ENCODE data around the gene NDUFA7.
A peak's percentile ranks its signal among the peaks of the same experiment; 100 is the strongest.
"Not testable (repeated sequence)": the region's sequence is repeated elsewhere in the genome, so short reads cannot be mapped to it uniquely, and the experiment has no call there.

NDUFA7 gene

DNA sequence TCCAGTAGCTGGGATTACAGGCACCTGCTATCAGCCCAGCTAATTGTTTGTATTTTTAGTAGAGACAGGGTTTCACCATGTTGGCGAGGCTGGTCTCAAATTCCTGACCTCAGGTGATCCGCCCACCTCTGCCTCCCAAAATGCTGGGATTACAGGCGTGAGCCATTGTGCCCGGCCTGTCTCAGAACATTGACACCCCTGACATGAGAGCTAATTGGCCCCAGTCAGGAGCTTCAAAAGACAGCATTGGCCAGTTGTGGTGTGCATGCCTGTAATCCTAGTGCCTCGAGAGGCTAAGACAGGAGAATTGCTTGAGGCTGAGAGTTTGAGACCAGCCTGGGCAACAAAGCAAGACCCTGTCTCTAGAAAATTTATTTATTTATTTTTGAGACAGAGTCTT is 31.7 kb upstream of the NDUFA7 start:
- H3K36me3 Mint-ChIP-seq: not testable (repeated sequence)
- CTCF ChIA-PET: interaction anchor here (1.0 to 4.9 kb wide), 16 partner anchors 10 to 264 kb away, joined by 3 to 49 read pairs (median 10); partner anchors contain the start of genes ANGPTL4, KANK3, MARCHF2 and MYO1F

DNA sequence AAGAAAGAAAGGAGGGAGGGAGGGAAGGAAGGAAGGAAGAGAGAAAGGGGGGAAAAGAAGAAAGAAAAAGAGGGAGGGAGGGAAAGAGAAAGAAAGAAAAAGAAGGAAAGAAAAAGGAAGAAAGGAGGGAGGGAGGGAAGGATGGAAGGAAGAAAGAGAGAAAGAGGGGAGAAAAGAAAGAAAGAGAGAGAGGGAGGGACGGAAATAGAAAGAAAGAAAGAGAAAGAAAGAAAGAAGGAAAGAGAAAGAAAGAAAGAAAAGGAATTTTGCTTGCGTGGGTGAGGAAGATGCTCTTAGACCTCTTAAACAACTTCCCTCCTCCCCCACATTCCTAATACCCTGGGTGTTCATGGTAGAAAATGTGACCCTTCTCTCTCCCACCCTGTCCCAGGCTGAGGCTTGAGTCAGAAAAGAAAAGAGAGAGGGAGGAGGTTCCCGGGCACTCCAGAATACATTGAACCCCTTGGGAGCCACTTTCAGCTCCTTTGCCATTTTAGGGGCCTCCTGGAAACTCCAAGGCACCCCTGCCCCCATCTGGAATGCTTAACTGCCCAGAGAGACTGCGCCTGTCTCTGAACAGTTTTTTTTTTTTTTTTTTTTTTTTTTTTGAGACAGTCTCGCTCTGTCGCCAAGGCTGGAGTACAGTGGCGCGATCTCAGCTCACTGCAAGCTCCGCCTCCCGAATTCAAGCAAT is 31.1 kb upstream of the NDUFA7 start:
- DNase-seq: no peak
- H3K9me3 Mint-ChIP-seq: no peaks in the 10 kb centered on the region
- CTCF ChIA-PET: interaction anchor here (2.4 to 4.9 kb wide), 10 partner anchors 10 to 234 kb away, joined by 6 to 49 read pairs (median 18); partner anchors contain the start of genes ANGPTL4, KANK3, MARCHF2 and MYO1F
- no peak overlapping the region for H3K4me3 Mint-ChIP-seq
- H3K27ac Mint-ChIP-seq: no peak overlapping the region
- H3K4me1 Mint-ChIP-seq: peaks cover 5% of the 10 kb centered on the region
- peaks cover 63% of the 10 kb centered on the region for H3K27me3 Mint-ChIP-seq
- no peaks in the 10 kb centered on the region for H3K36me3 Mint-ChIP-seq

More for the DNA sequence above, 31.7 kb upstream of the NDUFA7 start:
- not testable (repeated sequence) for DNase-seq, H3K4me1 Mint-ChIP-seq, H3K9me3 Mint-ChIP-seq, H3K27ac Mint-ChIP-seq, H3K4me3 Mint-ChIP-seq
- H3K27me3 Mint-ChIP-seq: peaks cover 57% of the 10 kb centered on the region

DNA sequence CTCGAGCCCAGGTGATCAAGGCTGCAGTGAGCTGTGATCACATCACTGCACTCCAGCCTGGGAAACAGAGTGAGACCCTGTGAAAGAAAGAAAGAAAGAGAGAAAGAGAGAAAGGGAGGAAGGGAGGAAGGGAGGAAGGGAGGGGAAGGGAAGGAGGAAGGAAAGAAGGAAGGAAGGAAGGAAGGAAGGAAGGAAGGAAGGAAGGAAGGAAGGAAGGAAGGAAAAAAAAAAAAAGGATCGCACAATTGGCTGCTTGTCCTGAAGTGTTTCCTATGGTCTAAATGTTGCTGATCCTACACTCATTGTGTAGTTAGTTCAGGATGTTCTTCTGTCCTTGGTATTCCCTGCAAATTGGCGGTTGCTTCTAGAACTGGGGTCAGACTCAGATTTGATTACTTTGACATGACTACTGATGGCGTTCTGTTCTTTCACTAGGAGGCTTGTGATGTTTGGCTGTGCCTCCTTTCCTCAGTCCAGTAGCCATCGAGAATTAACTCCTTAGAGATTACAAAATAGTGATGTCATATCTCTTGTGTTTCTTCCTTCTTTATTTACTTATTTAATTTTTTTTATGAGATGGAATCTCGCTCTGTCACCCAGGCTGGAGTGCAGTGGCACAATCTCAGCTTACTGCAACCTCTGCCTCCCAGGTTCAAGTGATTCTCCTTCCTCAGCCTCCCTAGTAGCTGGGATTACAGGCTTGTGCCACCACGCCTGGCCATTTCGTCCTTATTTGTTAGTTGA is 28.6 kb upstream of the NDUFA7 start:
- peaks cover 69% of the 10 kb centered on the region for H3K27me3 Mint-ChIP-seq
- DNase-seq, H3K4me1 Mint-ChIP-seq, H3K9me3 Mint-ChIP-seq, H3K27ac Mint-ChIP-seq, H3K36me3 Mint-ChIP-seq, H3K4me3 Mint-ChIP-seq, CTCF ChIA-PET: not testable (repeated sequence)

DNA sequence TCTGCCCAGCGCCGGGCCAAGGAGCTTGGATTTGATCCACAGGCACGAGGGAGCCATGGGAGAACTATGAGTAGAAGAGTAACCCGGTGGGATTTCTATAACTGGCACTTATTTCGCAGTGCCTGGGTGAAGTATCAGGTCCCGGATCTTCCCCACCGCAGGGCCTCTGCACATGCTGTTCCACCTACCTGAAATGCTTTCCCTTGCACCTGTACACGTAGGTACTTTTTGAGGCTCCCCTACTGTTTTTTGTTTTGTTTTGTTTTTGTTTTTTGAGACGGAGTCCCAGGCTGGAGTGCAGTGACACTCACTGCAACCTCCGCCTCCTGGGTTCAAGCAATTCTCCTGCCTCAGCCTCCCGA is 22.3 kb upstream of the NDUFA7 start:
- Mint-ChIP-seq H3K4me3 (peak overlapping the region; percentile 85), H3K4me1 (peaks cover 18% of the 10 kb centered on the region), H3K9me3 (no peaks in the 10 kb centered on the region), H3K36me3 (no peaks in the 10 kb centered on the region), H3K27ac (peak overlapping the region; percentile 77), H3K27me3 (peaks cover 78% of the 10 kb centered on the region)
- no peak for DNase-seq
- CTCF ChIA-PET: interaction anchor here (5.2 kb wide), 1 partner anchor 11 kb away, joined by 37 read pairs; no protein-coding TSS in a partner anchor

DNA sequence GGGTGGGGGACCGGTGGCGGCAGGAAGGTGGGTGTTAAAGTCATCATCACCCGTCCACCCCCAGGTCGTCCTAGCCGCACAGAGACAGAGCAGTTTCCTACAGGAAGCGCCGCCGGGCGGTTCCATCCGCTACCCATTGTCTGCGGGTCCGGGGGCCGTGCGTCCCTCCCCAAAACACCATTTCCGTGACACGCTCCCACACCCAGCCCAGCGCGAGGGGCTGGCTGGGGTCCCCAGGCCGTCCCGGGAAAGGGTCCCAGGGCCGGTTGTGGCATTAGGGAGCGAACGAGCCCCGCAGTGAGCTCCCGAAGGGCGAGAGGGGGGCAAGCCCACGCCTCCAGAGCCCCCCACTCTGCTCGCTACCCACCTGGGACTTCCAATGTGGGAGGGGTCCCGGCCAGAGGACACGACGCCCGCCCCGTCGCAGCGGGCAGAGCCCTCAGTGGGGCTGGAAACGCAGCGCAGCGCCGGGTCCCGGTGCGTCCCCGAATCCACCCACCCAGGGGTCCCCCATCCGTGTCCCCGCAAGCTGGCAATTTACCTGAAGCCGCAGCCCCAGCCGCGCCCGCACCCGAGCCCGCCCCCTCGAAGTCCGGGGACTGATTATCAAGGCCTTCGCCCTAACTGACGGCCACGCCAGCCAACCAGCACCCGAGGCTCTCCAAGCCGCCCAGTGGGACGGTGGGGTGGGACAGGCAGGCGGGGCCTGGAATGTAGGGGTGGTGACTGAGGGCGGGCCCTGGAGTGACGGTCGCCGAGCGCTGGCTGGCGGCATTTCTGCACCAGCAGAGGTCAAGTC is 21.7 kb upstream of the NDUFA7 start, which contains the start of gene KANK3:
Gene KANK3, minus strand, starts transcription at position 579 of the 799 bp plus-strand sequence. CDS start 5,434 bp downstream, outside the sequence.
- CTCF ChIA-PET: interaction anchor here (5.2 kb wide), 1 partner anchor 11 kb away, joined by 37 read pairs; no protein-coding TSS in a partner anchor
- no peaks in the 10 kb centered on the region for H3K9me3 Mint-ChIP-seq
- H3K4me3 Mint-ChIP-seq: peak within 1 kb of the TSS; percentile 85
- peak within 1 kb of the TSS; percentile 77 for H3K27ac Mint-ChIP-seq
- peaks cover 82% of the 10 kb centered on the region for H3K27me3 Mint-ChIP-seq
- peak; percentile 97 for DNase-seq
- H3K4me1 Mint-ChIP-seq: peaks cover 18% of the 10 kb centered on the region
- no peaks in the 10 kb centered on the region for H3K36me3 Mint-ChIP-seq

DNA sequence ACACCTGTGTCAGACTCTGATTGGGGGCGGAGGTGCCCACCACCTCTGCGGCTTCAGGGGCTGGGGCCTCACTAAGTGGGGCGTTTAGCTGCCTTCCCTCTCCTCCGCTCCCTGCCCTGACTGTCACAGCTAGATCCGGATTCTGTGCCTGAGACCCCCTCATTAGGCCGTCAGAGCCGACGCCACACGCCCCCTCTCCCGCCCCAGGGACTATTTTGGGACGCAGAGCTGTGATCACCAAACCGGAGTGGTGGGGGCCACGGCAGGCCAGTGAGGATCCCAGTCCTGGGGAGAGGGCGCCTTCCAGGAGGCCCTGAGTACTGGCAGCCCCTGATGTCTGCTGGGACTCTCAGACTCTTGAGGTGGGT is 21.1 kb upstream of the NDUFA7 start:
- Mint-ChIP-seq H3K4me1 (peaks cover 18% of the 10 kb centered on the region), H3K27me3 (peaks cover 82% of the 10 kb centered on the region), H3K9me3 (no peaks in the 10 kb centered on the region), H3K36me3 (no peaks in the 10 kb centered on the region), H3K4me3 (peak overlapping the region; percentile 58), H3K27ac (no peak overlapping the region)
- DNase-seq: no peak
- CTCF ChIA-PET: interaction anchor here (0.9 to 5.2 kb wide), 2 partner anchors 12 to 20 kb away, joined by 3 to 37 read pairs; no protein-coding TSS in a partner anchor

DNA sequence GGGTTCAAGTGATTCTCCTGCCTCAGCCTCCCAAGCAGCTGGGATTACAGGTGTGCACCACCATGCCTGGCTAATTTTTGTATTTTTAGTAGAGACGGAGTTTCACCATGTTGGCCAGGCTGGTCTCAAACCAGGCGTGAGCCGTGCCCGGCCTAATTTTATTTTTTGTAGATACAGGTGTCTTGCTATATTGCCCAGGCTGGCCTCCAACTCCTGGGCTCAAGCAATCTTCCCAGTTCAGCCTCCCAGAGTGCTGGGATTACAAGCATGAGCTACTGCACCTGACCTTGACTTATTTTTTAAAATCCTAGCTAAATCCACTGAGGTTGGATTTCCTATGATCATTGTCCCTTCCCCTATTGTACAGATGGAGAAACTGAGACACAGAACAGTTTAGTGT is 20.3 kb upstream of the NDUFA7 start:
- CTCF ChIA-PET: interaction anchor here (0.9 to 5.2 kb wide), 2 partner anchors 13 to 21 kb away, joined by 3 to 37 read pairs; no protein-coding TSS in a partner anchor
- Mint-ChIP-seq H3K27me3 (peaks cover 84% of the 10 kb centered on the region), H3K4me3 (peak overlapping the region; percentile 58), H3K4me1 (peaks cover 18% of the 10 kb centered on the region)
- not testable (repeated sequence) for DNase-seq, H3K36me3 Mint-ChIP-seq, H3K27ac Mint-ChIP-seq, H3K9me3 Mint-ChIP-seq

DNA sequence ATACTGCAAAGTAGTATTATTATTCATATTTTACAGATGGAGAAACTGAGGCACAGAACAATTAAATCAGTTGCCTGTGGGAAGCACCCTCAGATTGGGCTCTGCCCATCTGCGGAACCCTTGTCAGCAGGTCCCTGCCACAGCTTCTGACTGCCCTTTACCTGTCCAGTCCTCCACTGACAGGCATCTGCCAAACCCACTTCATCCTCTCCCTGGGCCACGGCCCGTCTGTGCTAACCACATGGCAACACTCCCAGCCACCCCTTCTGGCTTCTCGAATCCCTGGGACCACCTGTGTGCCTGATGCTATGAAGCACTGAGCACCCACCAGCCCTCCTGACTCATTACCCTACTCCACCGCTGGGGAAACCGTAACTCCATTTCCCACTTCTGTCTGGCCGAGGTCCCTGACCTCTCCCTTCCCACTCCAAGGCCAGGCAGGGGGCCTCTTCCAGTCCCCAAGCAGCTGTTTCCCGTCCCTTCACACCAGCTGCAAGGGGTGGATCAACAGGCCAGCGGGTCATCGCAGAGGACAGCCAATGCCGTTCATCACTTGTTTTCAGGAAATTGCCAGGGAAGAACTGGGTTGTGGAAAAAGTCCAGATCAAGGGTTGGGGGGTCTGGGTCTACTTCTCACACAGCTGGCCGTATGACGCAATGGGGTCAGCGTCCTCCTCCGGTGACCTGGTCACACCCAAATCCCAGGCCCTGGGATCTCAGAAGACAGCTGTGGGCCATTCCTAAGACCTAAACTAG is 19.3 kb upstream of the NDUFA7 start:
- Mint-ChIP-seq H3K27ac (no peak overlapping the region), H3K27me3 (peaks cover 93% of the 10 kb centered on the region), H3K4me1 (peaks cover 22% of the 10 kb centered on the region), H3K9me3 (no peaks in the 10 kb centered on the region), H3K36me3 (peaks cover 3% of the 10 kb centered on the region), H3K4me3 (no peak overlapping the region)
- DNase-seq: no peak
- CTCF ChIA-PET: interaction anchor here (5.2 kb wide), 1 partner anchor 14 kb away, joined by 37 read pairs; no protein-coding TSS in a partner anchor

DNA sequence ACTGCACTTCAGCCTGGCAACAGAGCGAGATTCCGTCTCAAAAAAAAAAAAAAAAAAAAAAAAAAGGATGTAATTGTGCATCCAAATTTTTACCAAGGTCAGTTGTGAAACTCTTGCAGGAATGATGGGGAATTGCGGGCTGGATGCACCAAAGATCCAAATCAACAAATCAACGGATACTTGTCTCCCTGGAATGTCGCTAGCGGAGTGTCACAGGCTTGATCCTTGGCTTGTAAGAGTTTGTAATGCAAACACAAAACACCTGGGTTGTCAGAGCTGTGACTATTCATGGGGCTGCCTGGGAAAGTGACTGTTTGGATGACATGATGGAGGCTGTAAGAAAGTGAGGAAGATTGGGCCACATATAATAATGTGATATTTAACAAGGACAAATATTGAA is 17.7 kb upstream of the NDUFA7 start:
- no peak overlapping the region for H3K4me3 Mint-ChIP-seq
- H3K36me3 Mint-ChIP-seq: peaks cover 3% of the 10 kb centered on the region
- no peak overlapping the region for H3K27ac Mint-ChIP-seq
- CTCF ChIA-PET: interaction anchor here (1.3 kb wide), 1 partner anchor 9 kb away, joined by 4 read pairs; no protein-coding TSS in a partner anchor
- H3K27me3 Mint-ChIP-seq: peaks cover 94% of the 10 kb centered on the region
- peaks cover 22% of the 10 kb centered on the region for H3K4me1 Mint-ChIP-seq
- H3K9me3 Mint-ChIP-seq: no peaks in the 10 kb centered on the region
- DNase-seq: no peak

DNA sequence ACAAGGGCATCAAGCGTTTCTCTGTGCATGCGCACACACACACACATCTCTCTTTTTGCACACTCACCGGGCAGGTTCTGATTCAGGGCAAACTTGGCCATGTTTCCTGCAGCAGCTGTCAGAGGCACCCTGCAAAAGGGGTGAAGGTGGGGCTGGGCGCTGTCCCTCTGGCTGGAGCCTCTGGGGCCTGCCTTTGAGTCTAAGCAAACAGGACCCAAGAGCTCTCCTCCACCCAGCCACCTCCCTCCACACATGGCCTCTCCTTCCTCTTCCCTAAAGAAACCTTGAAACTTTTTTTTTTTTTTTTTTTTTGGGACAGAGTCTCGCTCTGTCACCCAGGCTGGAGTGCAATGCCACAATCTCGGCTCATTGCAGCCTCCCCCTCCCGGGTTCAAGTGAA is 16.6 kb upstream of the NDUFA7 start:
- H3K27ac Mint-ChIP-seq: no peak overlapping the region
- CTCF ChIA-PET: no interaction called here
- H3K4me3 Mint-ChIP-seq: no peak overlapping the region
- H3K27me3 Mint-ChIP-seq: peaks cover 93% of the 10 kb centered on the region
- no peaks in the 10 kb centered on the region for H3K9me3 Mint-ChIP-seq
- peaks cover 3% of the 10 kb centered on the region for H3K36me3 Mint-ChIP-seq
- DNase-seq: no peak
- peaks cover 16% of the 10 kb centered on the region for H3K4me1 Mint-ChIP-seq

DNA sequence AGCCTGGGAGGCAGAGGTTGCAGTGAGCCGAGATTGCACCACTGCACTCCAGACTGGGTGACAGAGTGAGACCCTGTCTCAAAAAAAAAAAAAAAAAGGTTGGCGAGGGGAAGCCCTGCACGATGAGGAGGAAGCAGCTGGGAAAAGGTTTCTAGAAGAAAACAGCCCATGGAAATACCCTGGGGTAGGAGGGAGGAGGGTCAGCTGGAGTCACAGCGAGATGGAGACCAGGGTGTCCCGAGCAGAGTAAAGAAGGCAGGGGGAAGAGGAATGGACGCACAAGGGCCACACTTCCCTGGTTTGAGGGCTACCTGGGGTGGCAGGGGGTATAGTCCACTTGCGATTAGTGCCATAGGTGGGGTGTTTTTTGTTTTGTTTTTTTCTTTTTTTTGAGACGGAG is 15.5 kb upstream of the NDUFA7 start:
- DNase-seq: no peak
- peaks cover 10% of the 10 kb centered on the region for H3K4me1 Mint-ChIP-seq
- CTCF ChIA-PET: no interaction called here
- H3K27ac Mint-ChIP-seq: no peak overlapping the region
- peaks cover 3% of the 10 kb centered on the region for H3K36me3 Mint-ChIP-seq
- H3K9me3 Mint-ChIP-seq: no peaks in the 10 kb centered on the region
- H3K4me3 Mint-ChIP-seq: no peak overlapping the region
- peaks cover 87% of the 10 kb centered on the region for H3K27me3 Mint-ChIP-seq

DNA sequence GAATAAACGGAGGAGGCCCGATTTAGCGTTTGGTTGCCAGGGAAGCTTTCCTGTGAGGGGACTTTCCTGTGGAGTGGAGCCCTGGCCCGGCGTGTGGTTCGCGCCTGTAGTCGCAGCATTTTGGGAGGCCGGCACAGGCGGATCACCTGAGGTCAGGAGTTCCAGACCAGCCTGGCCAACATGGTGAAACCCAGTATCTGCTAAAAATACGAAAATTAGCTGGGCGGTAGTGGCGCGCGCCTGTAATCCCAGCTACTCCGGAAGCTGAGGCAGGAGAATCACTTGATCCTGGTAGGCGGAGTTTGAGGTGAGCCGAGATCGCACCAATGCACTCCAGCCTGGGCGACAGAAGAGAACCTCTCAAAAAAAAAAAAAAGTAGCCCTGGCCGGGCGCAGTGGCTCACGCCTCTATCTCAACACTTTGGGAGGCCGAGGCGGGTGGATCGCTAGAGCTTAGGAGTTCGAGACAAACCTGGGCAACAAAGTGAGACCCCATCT is 14.9 kb upstream of the NDUFA7 start:
- Mint-ChIP-seq H3K36me3 (peaks cover 3% of the 10 kb centered on the region), H3K27me3 (peaks cover 90% of the 10 kb centered on the region), H3K4me3 (peak overlapping the region; percentile 66), H3K9me3 (no peaks in the 10 kb centered on the region), H3K27ac (no peak overlapping the region), H3K4me1 (peaks cover 8% of the 10 kb centered on the region)
- no peak for DNase-seq
- CTCF ChIA-PET: interaction anchor here (1.1 kb wide), 2 partner anchors 18 to 27 kb away, joined by 3 to 4 read pairs; no protein-coding TSS in a partner anchor
